GM18505 (cell line): ENCODE measurements around the gene NUMBL.

Experiments used
- ATAC-seq: cut with Tn5 transposase; IDR thresholded peaks from one replicate; pipeline ENCODE4 v1.9.1; 2021; ENCODE audit not compliant: unreplicated experiment
- POLR2A ChIP-seq: IDR thresholded peaks from 4 replicates; pipeline ENCODE4 v1.6.1; 2011; ENCODE audit warnings: borderline replicate concordance; ENCODE audit not compliant: insufficient read depth, insufficient read length; ENCODE audit errors: extremely low read depth

The NUMBL gene

GRCh38 chr19:40707615-40708014 is 17.2 kb upstream of the NUMBL start:
- ATAC-seq: no peak
- TF ChIP-seq POLR2A: no peak

GRCh38 chr19:40705950-40706619 is 15.6 kb upstream of the NUMBL start:
- TF ChIP-seq POLR2A: no peak
- no peak for ATAC-seq

- no peak for ATAC-seq
- no peak for TF ChIP-seq POLR2A
Measured at GRCh38 chr19:40705362-40705651, 14.9 kb upstream of the NUMBL start.

GRCh38 chr19:40704491-40705361 is 14.3 kb upstream of the NUMBL start:
- no peak for ATAC-seq
- TF ChIP-seq POLR2A: no peak

- no peak for TF ChIP-seq POLR2A
- no peak for ATAC-seq
Measured at GRCh38 chr19:40703029-40703755, 12.7 kb upstream of the NUMBL start.

- TF ChIP-seq POLR2A: no peak
- ATAC-seq: no peak
Measured at GRCh38 chr19:40702337-40703012, 12.0 kb upstream of the NUMBL start.

- no peak for TF ChIP-seq POLR2A
- no peak for ATAC-seq
Measured at GRCh38 chr19:40701758-40702157, 11.3 kb upstream of the NUMBL start.

- no peak for TF ChIP-seq POLR2A
- no peak for ATAC-seq
Measured at GRCh38 chr19:40700083-40700482, 9.6 kb upstream of the NUMBL start.

GRCh38 chr19:40697007-40697406 is 6.6 kb upstream of the NUMBL start:
- no peak for ATAC-seq
- TF ChIP-seq POLR2A: no peak

GRCh38 chr19:40695881-40696280 is 5.4 kb upstream of the NUMBL start:
- TF ChIP-seq POLR2A: no peak
- ATAC-seq: no peak

GRCh38 chr19:40693896-40694295 is 3.4 kb upstream of the NUMBL start:
- TF ChIP-seq POLR2A: no peak

GRCh38 chr19:40693150-40693788 is 2.8 kb upstream of the NUMBL start:
- TF ChIP-seq POLR2A: no peak
- ATAC-seq: no peak

More at GRCh38 chr19:40693896-40694295, 3.4 kb upstream of the NUMBL start:
- ATAC-seq: no peak

- TF ChIP-seq POLR2A: no peak
- ATAC-seq: no peak
Measured at GRCh38 chr19:40692212-40692551, 1.7 kb upstream of the NUMBL start.
